ENCODE measurements around the gene ATG12.

GRCh38 chr5:115801984-115802383, 39.4 kb downstream of the ATG12 start:
- TF ChIP-seq EZH2 (IDR thresholded peaks at IDR 0.05; ENCODE audit: low read depth, unreplicated experiment) (no peak), CREB1 (CRISPR knock-in tag; IDR thresholded peaks at IDR 0.05; ENCODE audit: low read depth) (no peak), CTCF (conservative IDR thresholded peaks at IDR 0.05; ENCODE audit: low read depth in 2 of 2) (no peak), NANOG (IDR thresholded peaks at IDR 0.05; ENCODE audit: borderline replicate concordance) (no peak), EZH2phosphoT487 (IDR thresholded peaks at IDR 0.05; ENCODE audit: unreplicated experiment) (no peak), POLR2AphosphoS5 (IDR thresholded peaks at IDR 0.05; ENCODE audit: low read depth) (no peak), REST (IDR thresholded peaks at IDR 0.05; ENCODE audit: unreplicated experiment) (no peak), ETS1 (IDR thresholded peaks at IDR 0.05) (no peak), JUNB (IDR thresholded peaks at IDR 0.05; ENCODE audit: unreplicated experiment) (no peak), ZNF114 (CRISPR knock-in tag; IDR thresholded peaks at IDR 0.05) (no peak), ZNF331 (CRISPR knock-in tag; IDR thresholded peaks at IDR 0.05; ENCODE audit: low read depth) (no peak), STAT1 (IDR thresholded peaks at IDR 0.05; ENCODE audit: unreplicated experiment) (no peak), ZNF462 (CRISPR knock-in tag; IDR thresholded peaks at IDR 0.05) (no peak)

All from GM23338 (cell line).